ENCODE data around the gene ORC6. TPM values are rescaled to one million over a fixed set of nuclear protein-coding genes. Genes with fewer than 3 reads are reported as not detected.

ORC6 gene
- total RNA-seq, 1 experiment from 2014 or later = 76.1 TPM

GRCh38 chr16:46727630-46728029, 38.2 kb downstream of the ORC6 start:
- H3K4me1 Mint-ChIP-seq = no peaks in the 10 kb centered on the region
- 0 out of 2 replicates have a peak, but pooled peaks cover 2% of the 10 kb centered on the region for H3K36me3 Mint-ChIP-seq

More at GRCh38 chr16:46727630-46728029, 38.2 kb downstream of the ORC6 start:
- CTCF ChIA-PET = no interaction called here
- H3K27me3 Mint-ChIP-seq (ENCODE audit: low read depth) = no peaks in the 10 kb centered on the region; the same call in 1 of the 2 replicates
- no peak overlapping the region for H3K4me3 Mint-ChIP-seq
- POLR2A ChIA-PET = no interaction called here
- no peak for DNase-seq (ENCODE audit: low spot score)
- peaks cover 28% of the 10 kb centered on the region for H3K9me3 Mint-ChIP-seq
- TF ChIP-seq CBFB (CRISPR knock-in tag; IDR thresholded peaks at IDR 0.05; ENCODE audit: low read depth) = no peak
- no peak for TF ChIP-seq ZNF281 (CRISPR knock-in tag; IDR thresholded peaks at IDR 0.05)
- TF ChIP-seq RORB (CRISPR knock-in tag; IDR thresholded peaks at IDR 0.05) = no peak
- TF ChIP-seq E2F4 (CRISPR knock-in tag; IDR thresholded peaks at IDR 0.05; ENCODE audit: borderline replicate concordance, low read depth) = no peak
- TF ChIP-seq CREB1 (CRISPR knock-in tag; IDR thresholded peaks at IDR 0.05) = no peak
- no peak for TF ChIP-seq ETV6 (CRISPR knock-in tag; IDR thresholded peaks at IDR 0.05)
- TF ChIP-seq STAT6 (CRISPR knock-in tag; conservative IDR thresholded peaks at IDR 0.05; ENCODE audit: low read depth) = no peak
- TF ChIP-seq ZNF219 (CRISPR knock-in tag; IDR thresholded peaks at IDR 0.05; ENCODE audit: borderline replicate concordance) = no peak
- TF ChIP-seq IRF2 (CRISPR knock-in tag; IDR thresholded peaks at IDR 0.05; ENCODE audit: borderline replicate concordance, low read depth) = no peak
- no peak for TF ChIP-seq E2F5 (CRISPR knock-in tag; IDR thresholded peaks at IDR 0.05)
- TF ChIP-seq E2F1 (CRISPR knock-in tag; IDR thresholded peaks at IDR 0.05) = no peak
- no peak for TF ChIP-seq USF2 (CRISPR knock-in tag; IDR thresholded peaks at IDR 0.05)
- TF ChIP-seq ZNF317 (CRISPR knock-in tag; IDR thresholded peaks at IDR 0.05; ENCODE audit: borderline replicate concordance, low read depth) = no peak
- no peak for TF ChIP-seq HMGXB4 (CRISPR knock-in tag; IDR thresholded peaks at IDR 0.05)
- H3K27ac Mint-ChIP-seq = no peak overlapping the region
- no peak for ATAC-seq
